ENCODE results near the gene CHMP5.

CHMP5 gene

GRCh38 chr9:33320230-33320567 is 55.4 kb downstream of the CHMP5 start:
- no peak for DNase-seq

GRCh38 chr9:33320568-33321261 is 55.9 kb downstream of the CHMP5 start:
- DNase-seq: no peak

- DNase-seq: no peak
Observed at GRCh38 chr9:33329117-33329563, 64.3 kb downstream of the CHMP5 start.

- DNase-seq: no peak
Observed at GRCh38 chr9:33329979-33330378, 65.1 kb downstream of the CHMP5 start.

- DNase-seq: no peak
Observed at GRCh38 chr9:33331377-33331891, 66.6 kb downstream of the CHMP5 start.

Measured in bone marrow (tissue), 2 donors.